Measurements from ENCODE around the gene OPTC.

DNA sequence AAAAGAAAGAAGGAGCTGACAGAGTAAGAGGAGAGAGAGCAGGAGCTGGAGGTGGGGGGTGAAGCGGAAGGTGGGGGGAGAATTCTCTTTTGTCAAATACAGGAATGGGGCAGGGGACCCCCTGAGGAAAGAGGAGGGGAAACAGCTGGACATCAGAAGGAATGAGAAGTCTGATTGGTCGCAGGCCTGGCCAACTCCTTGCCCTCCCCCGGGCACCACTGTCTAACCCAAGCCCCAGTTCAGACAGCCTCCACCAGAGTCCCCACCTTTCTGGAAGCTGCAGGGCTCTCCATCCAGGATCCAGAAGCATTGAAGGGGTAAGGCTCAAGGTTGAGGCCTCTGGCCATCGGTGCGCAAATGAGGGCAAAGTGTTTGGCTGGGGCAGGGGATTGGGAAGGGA lies at the start of gene OPTC:
- TF ChIP-seq, protein P1, sequence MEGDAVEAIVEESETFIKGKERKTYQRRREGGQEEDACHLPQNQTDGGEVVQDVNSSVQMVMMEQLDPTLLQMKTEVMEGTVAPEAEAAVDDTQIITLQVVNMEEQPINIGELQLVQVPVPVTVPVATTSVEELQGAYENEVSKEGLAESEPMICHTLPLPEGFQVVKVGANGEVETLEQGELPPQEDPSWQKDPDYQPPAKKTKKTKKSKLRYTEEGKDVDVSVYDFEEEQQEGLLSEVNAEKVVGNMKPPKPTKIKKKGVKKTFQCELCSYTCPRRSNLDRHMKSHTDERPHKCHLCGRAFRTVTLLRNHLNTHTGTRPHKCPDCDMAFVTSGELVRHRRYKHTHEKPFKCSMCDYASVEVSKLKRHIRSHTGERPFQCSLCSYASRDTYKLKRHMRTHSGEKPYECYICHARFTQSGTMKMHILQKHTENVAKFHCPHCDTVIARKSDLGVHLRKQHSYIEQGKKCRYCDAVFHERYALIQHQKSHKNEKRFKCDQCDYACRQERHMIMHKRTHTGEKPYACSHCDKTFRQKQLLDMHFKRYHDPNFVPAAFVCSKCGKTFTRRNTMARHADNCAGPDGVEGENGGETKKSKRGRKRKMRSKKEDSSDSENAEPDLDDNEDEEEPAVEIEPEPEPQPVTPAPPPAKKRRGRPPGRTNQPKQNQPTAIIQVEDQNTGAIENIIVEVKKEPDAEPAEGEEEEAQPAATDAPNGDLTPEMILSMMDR (IDR thresholded peaks at IDR 0.05) = no peak
- no peak for TF ChIP-seq POLR2A (IDR thresholded peaks at IDR 0.05)
